ENCODE results near the gene HS6ST1.
A peak's percentile ranks its signal among the peaks of the same experiment; 100 is the strongest.
"Not testable (repeated sequence)": the region's sequence is repeated elsewhere in the genome, so short reads cannot be mapped to it uniquely, and the experiment has no call there.

HS6ST1 gene

GRCh38 chr2:128320192-128320905 is 1.7 kb upstream of the HS6ST1 start:
- H3K4me1 ChIP-seq (ENCODE audit: control insufficient read depth, insufficient read depth, low read length, poor library complexity, severe bottlenecking) = peaks cover 19% of the 10 kb centered on the region
- no peaks in the 10 kb centered on the region for H3K9me3 ChIP-seq (ENCODE audit: control insufficient read depth, low read length)
- 93% methylated on average over 7 to 10 of the region's 11 CpGs for WGBS, 2 experiments (ENCODE audit: insufficient coverage in 2 of 2)
- no peak overlapping the region for H3K4me3 ChIP-seq (ENCODE audit: extremely low read depth, insufficient read depth, low read length, poor library complexity, severe bottlenecking)
- no peak overlapping the region for H3K27ac ChIP-seq (ENCODE audit: low read depth, low read length, severe bottlenecking)
- no peaks in the 10 kb centered on the region for H3K36me3 ChIP-seq (ENCODE audit: control insufficient read depth, insufficient read depth, low read length)

- 86 to 88% methylated on average over 30 to 35 of the region's 38 CpGs for whole genome bisulfite sequencing, 2 experiments (ENCODE audit: insufficient coverage in 2 of 2)
Observed at GRCh38 chr2:128319631-128320191, 1.0 kb upstream of the HS6ST1 start.

DNA sequence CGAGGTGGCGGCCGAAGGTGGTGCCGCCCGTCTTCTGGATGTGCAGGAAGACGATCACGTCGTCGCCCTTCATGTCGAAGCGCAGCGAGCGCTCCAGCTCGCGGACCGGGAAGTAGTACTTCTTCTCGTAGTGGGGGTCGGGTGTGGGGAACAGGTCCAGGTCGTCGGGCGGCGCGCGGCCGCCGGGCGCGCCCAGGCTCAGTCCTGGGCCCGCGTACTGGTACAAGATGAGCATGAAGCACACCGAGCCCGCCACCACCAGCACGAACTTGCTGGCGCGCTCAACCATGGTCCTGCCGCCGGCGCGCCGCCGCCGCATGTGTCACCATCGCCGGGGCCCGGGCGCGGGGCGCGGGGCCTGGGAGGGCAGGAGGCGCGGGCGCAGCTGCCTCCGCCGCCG is 423 bp downstream of the HS6ST1 start:
- H3K36me3 ChIP-seq (ENCODE audit: control insufficient read depth, insufficient read depth, low read length); H3K27ac ChIP-seq (ENCODE audit: low read depth, low read length, severe bottlenecking); H3K9me3 ChIP-seq (ENCODE audit: control insufficient read depth, low read length): not testable (repeated sequence)
- Histone ChIP-seq H3K4me1 (ENCODE audit: control insufficient read depth, insufficient read depth, low read length, poor library complexity, severe bottlenecking) (peaks cover 19% of the 10 kb centered on the region), H3K4me3 (ENCODE audit: extremely low read depth, insufficient read depth, low read length, poor library complexity, severe bottlenecking) (peak overlapping the region; percentile 57)
- WGBS, 2 experiments (ENCODE audit: insufficient coverage in 2 of 2) = 0% methylated on average over 10 to 11 of the region's 55 CpGs

More at GRCh38 chr2:128319631-128320191, 1.0 kb upstream of the HS6ST1 start:
- no peaks in the 10 kb centered on the region for H3K9me3 ChIP-seq (ENCODE audit: control insufficient read depth, low read length)
- H3K27ac ChIP-seq (ENCODE audit: low read depth, low read length, severe bottlenecking) = no peak overlapping the region
- peaks cover 19% of the 10 kb centered on the region for H3K4me1 ChIP-seq (ENCODE audit: control insufficient read depth, insufficient read depth, low read length, poor library complexity, severe bottlenecking)
- H3K4me3 ChIP-seq (ENCODE audit: extremely low read depth, insufficient read depth, low read length, poor library complexity, severe bottlenecking) = peak overlapping the region; percentile 51
- peaks cover 1% of the 10 kb centered on the region for H3K36me3 ChIP-seq (ENCODE audit: control insufficient read depth, insufficient read depth, low read length)

DNA sequence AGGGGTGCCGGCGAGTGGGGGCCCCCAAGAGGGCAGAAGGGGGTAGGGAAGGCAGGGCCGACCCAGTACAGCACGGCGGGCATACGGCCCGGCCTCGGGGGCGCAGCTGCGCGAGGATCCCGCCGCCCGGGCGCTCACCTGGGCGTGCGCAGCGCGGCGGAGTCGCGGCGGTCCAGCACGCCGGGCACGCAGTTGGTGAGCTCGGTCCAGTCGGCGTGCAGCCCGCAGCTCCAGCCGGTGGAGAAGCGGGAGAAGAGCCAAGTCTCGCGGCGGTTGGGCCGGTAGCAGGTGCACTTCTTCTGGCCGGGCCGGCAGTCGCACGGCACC is 806 bp downstream of the HS6ST1 start:
- not testable (repeated sequence) for H3K36me3 ChIP-seq (ENCODE audit: control insufficient read depth, insufficient read depth, low read length); H3K9me3 ChIP-seq (ENCODE audit: control insufficient read depth, low read length); H3K27ac ChIP-seq (ENCODE audit: low read depth, low read length, severe bottlenecking)
- H3K4me3 ChIP-seq (ENCODE audit: extremely low read depth, insufficient read depth, low read length, poor library complexity, severe bottlenecking) = peak overlapping the region; percentile 57
- WGBS, 2 experiments (ENCODE audit: insufficient coverage in 2 of 2) = 0% methylated on average over 3 to 6 of the region's 40 CpGs
- peaks cover 18% of the 10 kb centered on the region for H3K4me1 ChIP-seq (ENCODE audit: control insufficient read depth, insufficient read depth, low read length, poor library complexity, severe bottlenecking)

DNA sequence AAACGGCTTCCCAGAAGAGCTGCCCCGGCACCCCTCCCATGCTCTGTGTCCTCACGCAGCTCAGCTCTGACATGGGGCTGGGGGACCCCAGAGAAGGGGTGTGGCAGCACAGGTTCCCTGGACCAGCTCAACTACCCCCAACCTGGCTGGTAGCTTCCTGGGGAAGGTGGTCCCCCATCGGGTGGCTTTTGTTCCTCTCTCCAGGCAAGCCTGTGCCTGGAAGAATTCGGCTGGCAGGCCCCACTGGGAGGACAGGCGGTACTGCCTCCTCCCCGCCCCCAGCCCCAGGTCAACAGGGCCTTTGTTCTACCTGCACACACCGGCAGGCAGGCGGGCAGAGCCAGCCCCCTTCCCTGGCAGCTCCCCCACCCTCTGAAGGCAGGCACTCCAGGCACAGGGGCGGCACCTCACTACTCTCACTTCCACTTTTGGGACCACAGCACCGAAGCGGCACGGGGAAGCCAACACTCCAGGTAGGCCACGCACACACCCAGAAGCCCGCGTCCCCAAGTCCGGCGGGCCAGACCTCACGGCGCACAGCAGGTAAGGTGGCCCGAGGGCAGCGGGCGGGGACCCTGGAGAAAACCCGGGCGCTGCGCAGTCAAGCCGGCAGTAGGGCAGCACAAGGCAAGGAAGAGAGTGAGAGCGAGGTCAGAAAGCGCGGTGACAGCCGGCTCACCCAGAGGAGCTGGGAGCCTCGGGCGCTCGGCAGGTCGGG is 1.3 kb downstream of the HS6ST1 start:
- peaks cover 12% of the 10 kb centered on the region for H3K36me3 ChIP-seq (ENCODE audit: control insufficient read depth, insufficient read depth, low read length)
- no peaks in the 10 kb centered on the region for H3K9me3 ChIP-seq (ENCODE audit: control insufficient read depth, low read length)
- H3K4me1 ChIP-seq (ENCODE audit: control insufficient read depth, insufficient read depth, low read length, poor library complexity, severe bottlenecking) = peaks cover 14% of the 10 kb centered on the region
- peak overlapping the region; percentile 57 for H3K4me3 ChIP-seq (ENCODE audit: extremely low read depth, insufficient read depth, low read length, poor library complexity, severe bottlenecking)
- WGBS, 2 experiments (ENCODE audit: insufficient coverage in 2 of 2) = 1 to 3% methylated on average over 21 to 29 of the region's 35 CpGs
- no peak overlapping the region for H3K27ac ChIP-seq (ENCODE audit: low read depth, low read length, severe bottlenecking)

DNA sequence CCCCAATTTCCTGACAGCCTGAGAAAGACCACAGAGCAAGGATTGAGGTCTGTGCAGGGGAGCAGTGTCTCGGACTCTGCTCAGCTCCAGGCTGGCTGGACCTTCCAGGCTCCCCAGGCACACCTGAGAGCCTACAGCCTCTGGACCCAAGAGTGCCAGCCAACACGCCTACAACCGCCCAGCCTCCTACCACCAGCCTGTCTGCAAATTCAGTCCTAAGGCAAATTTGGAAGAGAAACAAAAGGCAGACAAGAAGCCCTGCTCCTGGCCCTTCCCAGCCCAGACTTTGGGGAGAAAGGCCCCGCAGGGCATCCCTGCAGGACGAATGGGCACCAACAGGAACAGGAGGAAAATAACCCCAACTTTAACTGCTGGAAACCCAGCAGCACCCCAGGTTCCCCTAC is 1.9 kb downstream of the HS6ST1 start:
- Histone ChIP-seq H3K27ac (ENCODE audit: low read depth, low read length, severe bottlenecking) (no peak overlapping the region), H3K4me1 (ENCODE audit: control insufficient read depth, insufficient read depth, low read length, poor library complexity, severe bottlenecking) (peaks cover 14% of the 10 kb centered on the region)
- WGBS, 2 experiments (ENCODE audit: insufficient coverage in 2 of 2) = 47% methylated on average over 5 of the region's 5 CpGs; no CpG with 5 or more reads in 1 of the 2 experiments

DNA sequence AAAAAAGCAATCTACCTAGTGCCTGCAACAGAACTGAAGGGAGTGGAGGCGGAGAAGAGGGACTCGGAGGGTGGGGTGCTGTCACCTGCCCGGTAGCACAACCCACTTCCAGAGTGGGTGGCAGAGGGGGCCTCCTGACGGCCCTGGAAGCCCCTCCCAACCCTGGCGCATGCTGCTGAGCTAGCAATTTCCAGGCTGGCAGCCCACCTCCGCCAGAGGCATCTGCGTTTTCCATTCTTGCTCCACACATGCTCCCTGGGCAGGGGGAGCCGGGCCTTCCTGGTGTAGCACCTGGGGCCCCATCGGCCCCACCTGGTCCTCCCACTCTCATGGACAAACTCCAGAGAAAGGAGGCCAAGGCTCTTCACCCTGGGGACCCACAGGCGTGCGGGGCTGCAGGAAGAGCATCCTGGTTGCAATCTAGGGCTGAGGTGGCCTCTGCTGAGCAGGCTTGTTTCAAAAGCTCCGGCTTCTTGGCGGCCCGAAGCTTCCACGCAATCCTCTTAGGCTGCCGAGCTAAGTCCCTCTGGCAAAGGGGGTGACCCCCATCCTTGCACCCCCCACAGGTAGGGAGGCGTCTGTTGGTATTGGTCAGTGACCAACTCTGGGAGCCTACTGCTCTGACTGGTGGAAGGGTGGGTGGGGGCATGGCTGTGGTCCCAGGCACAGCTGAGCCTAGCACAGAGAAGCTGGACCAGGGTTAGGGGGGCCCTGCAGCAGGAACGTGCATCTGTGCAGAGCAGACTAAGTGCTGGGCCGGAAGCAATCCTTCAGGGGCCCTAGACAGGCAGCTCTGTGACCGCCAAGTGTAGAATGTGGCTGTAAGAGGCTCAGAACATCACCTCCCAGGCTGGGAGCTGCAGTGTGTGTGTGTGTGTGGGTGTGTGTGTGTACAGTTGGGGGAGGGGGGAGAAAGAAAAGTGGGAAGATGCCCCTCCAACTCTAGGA is 2.6 kb downstream of the HS6ST1 start:
- Histone ChIP-seq H3K9me3 (ENCODE audit: control insufficient read depth, low read length) (no peaks in the 10 kb centered on the region), H3K4me3 (ENCODE audit: extremely low read depth, insufficient read depth, low read length, poor library complexity, severe bottlenecking) (peak overlapping the region; percentile 57), H3K4me1 (ENCODE audit: control insufficient read depth, insufficient read depth, low read length, poor library complexity, severe bottlenecking) (peaks cover 14% of the 10 kb centered on the region), H3K27ac (ENCODE audit: low read depth, low read length, severe bottlenecking) (no peak overlapping the region), H3K36me3 (ENCODE audit: control insufficient read depth, insufficient read depth, low read length) (peaks cover 12% of the 10 kb centered on the region)
- WGBS, 2 experiments (ENCODE audit: insufficient coverage in 2 of 2) = 89 to 90% methylated on average over 17 to 20 of the region's 20 CpGs

More for the DNA sequence above, 1.9 kb downstream of the HS6ST1 start:
- Histone ChIP-seq H3K36me3 (ENCODE audit: control insufficient read depth, insufficient read depth, low read length) (peaks cover 12% of the 10 kb centered on the region), H3K4me3 (ENCODE audit: extremely low read depth, insufficient read depth, low read length, poor library complexity, severe bottlenecking) (peak overlapping the region; percentile 57), H3K9me3 (ENCODE audit: control insufficient read depth, low read length) (no peaks in the 10 kb centered on the region)

DNA sequence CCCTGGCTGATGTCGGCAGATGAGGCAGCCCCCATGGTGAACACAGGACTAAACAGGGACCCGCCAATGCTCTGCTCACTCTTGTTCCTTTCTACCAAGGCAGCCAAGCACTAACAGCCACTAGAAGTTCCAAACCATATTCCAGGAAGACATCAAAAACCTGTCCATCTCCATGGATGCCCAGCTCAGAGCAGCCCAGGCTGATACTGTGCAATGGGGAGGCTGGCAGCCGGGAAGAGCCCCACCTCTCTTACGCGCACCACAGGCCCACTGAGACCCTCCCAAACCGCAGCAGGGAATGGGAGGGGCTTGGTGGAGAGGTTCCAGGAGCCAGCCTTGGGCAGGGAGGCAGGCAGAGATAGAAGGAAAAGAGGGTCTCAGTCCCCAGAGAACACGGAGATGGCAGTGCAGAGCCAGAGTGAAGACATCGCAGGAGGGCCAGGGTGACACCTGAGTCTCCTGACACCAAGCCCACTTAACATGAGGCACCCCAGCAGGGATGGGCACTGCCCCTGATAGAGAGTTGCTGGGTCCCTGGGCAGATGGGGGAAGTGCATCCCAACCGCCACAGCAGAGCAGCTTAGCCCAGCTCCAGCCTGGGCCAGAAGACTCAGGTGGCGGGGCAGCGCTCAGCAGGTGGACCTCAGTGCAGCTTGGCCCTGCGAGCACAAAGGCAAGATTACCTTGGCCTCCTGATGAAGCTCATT is 3.4 kb downstream of the HS6ST1 start:
- peaks cover 14% of the 10 kb centered on the region for H3K4me1 ChIP-seq (ENCODE audit: control insufficient read depth, insufficient read depth, low read length, poor library complexity, severe bottlenecking)

GRCh38 chr2:128314348-128315121 is 4.1 kb downstream of the HS6ST1 start:
- Histone ChIP-seq H3K4me1 (ENCODE audit: control insufficient read depth, insufficient read depth, low read length, poor library complexity, severe bottlenecking) (peaks cover 14% of the 10 kb centered on the region), H3K4me3 (ENCODE audit: extremely low read depth, insufficient read depth, low read length, poor library complexity, severe bottlenecking) (no peak overlapping the region), H3K36me3 (ENCODE audit: control insufficient read depth, insufficient read depth, low read length) (peaks cover 12% of the 10 kb centered on the region), H3K9me3 (ENCODE audit: control insufficient read depth, low read length) (no peaks in the 10 kb centered on the region), H3K27ac (ENCODE audit: low read depth, low read length, severe bottlenecking) (no peak overlapping the region)
- 89 to 93% methylated on average over 18 to 20 of the region's 20 CpGs for WGBS, 2 experiments (ENCODE audit: insufficient coverage in 2 of 2)

More for the DNA sequence above, 3.4 kb downstream of the HS6ST1 start:
- Histone ChIP-seq H3K9me3 (ENCODE audit: control insufficient read depth, low read length) (no peaks in the 10 kb centered on the region), H3K4me3 (ENCODE audit: extremely low read depth, insufficient read depth, low read length, poor library complexity, severe bottlenecking) (no peak overlapping the region), H3K27ac (ENCODE audit: low read depth, low read length, severe bottlenecking) (no peak overlapping the region), H3K36me3 (ENCODE audit: control insufficient read depth, insufficient read depth, low read length) (peaks cover 12% of the 10 kb centered on the region)
- WGBS, 2 experiments (ENCODE audit: insufficient coverage in 2 of 2) = 90 to 91% methylated on average over 8 to 12 of the region's 12 CpGs
